Keratinocyte (primary cell): ENCODE data around the gene FPR3. TPM values are rescaled to one million over a fixed set of nuclear protein-coding genes. Genes with fewer than 3 reads are reported as not detected.

ENCODE experiments used
- DNase-seq: peaks from one replicate; pipeline ENCODE4 v3.0.0-alpha.2; 2011; ENCODE audit warnings: low read depth, missing footprints, low spot score
- FAIRE-seq: peaks from 2 replicates; lab custom pipeline; 2011; peaks lifted over from hg19 to GRCh38; lab: Jason Lieb, UNC
- H2AFZ ChIP-seq: 2 replicates; pipeline ENCODE4 v1.6.0; 2012; ENCODE audit warnings: low read length, control low read depth, inconsistent platforms; ENCODE audit not compliant: control insufficient read depth
- H3K27ac ChIP-seq: 2 replicates; pipeline ENCODE4 v1.5.1; 2011; ENCODE audit warnings: low read length; ENCODE audit not compliant: control insufficient read depth, insufficient read depth
- H3K27me3 ChIP-seq: 3 replicates; pipeline ENCODE4 v1.6.0; 2011; ENCODE audit warnings: low read length; ENCODE audit not compliant: control insufficient read depth, insufficient read depth; ENCODE audit errors: extremely low read depth
- H3K36me3 ChIP-seq, 2 experiments: 2 replicates in 1 of 2; 3 replicates in 1 of 2; pipeline ENCODE4 v1.5.1; 2011; ENCODE audit warnings: low read length in 2 of 2, mild to moderate bottlenecking in 1 of 2; ENCODE audit not compliant: control insufficient read depth in 2 of 2, insufficient read depth in 2 of 2; ENCODE audit errors: extremely low read depth in 1 of 2
- H3K4me1 ChIP-seq: 3 replicates; pipeline ENCODE4 v1.5.1; 2011; ENCODE audit warnings: low read length; ENCODE audit not compliant: control insufficient read depth, insufficient read depth; ENCODE audit errors: extremely low read depth
- H3K4me2 ChIP-seq: 3 replicates; pipeline ENCODE4 v1.6.0; 2011; ENCODE audit warnings: low read depth, low read length; ENCODE audit not compliant: control insufficient read depth, insufficient read depth; ENCODE audit errors: extremely low read depth
- H3K4me3 ChIP-seq, 3 experiments: fragments of 200-600 bp in 1 of 3; sonication (generic) in 1 of 3; 2 replicates in 2 of 3; 3 replicates in 1 of 3; pipeline ENCODE4 v1.5.1; 2011 to 2016; ENCODE audit warnings: low read length in 3 of 3, mild to moderate bottlenecking in 3 of 3, control low read depth in 2 of 3, inconsistent platforms in 1 of 3, low read depth in 1 of 3, mixed read lengths in 1 of 3, mixed run types in 1 of 3, moderate library complexity in 1 of 3; ENCODE audit not compliant: control insufficient read depth in 2 of 3, insufficient read depth in 2 of 3; ENCODE audit errors: extremely low read depth in 1 of 3
- H3K79me2 ChIP-seq: 2 replicates; pipeline ENCODE4 v1.6.0; 2012; ENCODE audit warnings: low read length; ENCODE audit not compliant: control insufficient read depth, insufficient read depth
- H3K9ac ChIP-seq: 3 replicates; pipeline ENCODE4 v1.6.0; 2011; ENCODE audit warnings: low read length; ENCODE audit not compliant: control insufficient read depth, insufficient read depth; ENCODE audit errors: extremely low read depth
- H3K9me1 ChIP-seq: 3 replicates; pipeline ENCODE4 v1.6.0; 2011; ENCODE audit warnings: low read length; ENCODE audit not compliant: control insufficient read depth, insufficient read depth; ENCODE audit errors: extremely low read depth
- H3K9me3 ChIP-seq: 2 replicates; pipeline ENCODE4 v1.5.1; 2012; ENCODE audit warnings: low read depth, low read length; ENCODE audit not compliant: control insufficient read depth
- H4K20me1 ChIP-seq: 3 replicates; pipeline ENCODE4 v1.6.0; 2011; ENCODE audit warnings: low read length; ENCODE audit not compliant: control insufficient read depth, insufficient read depth; ENCODE audit errors: extremely low read depth
- EZH2 ChIP-seq: IDR thresholded peaks from one replicate; pipeline ENCODE4 v1.6.1; 2012; ENCODE audit warnings: inconsistent platforms, mild to moderate bottlenecking, low read length, moderate library complexity
- dilution Hi-C: fragments of 300-500 bp; cut with MboI; formaldehyde crosslinking; loops from one replicate; pipeline ENCODE4 v1.7.0; 2020; ENCODE audit warnings: low sequenced_read_pairs; ENCODE audit not compliant: extremely low pct_ligation_motif_present
- polyA plus RNA-seq, 5 experiments: library from polyadenylated mRNA; depleted of rRNA in 3 of 5; stranded (reverse) in 3 of 5; stranded (forward) in 1 of 5; unstranded in 1 of 5; fragments of >200 nt; gene quantifications; 1 replicate in 1 of 5; 2 replicates in 3 of 5; 3 replicates in 1 of 5; pipeline versions ENCODE4 v1.2.1 to v1.2.3, GENCODE V29; 2011 to 2012; ENCODE audit warnings: missing spikeins in 2 of 5, low read depth in 1 of 5, low replicate concordance in 1 of 5
- TF ChIP-seq, protein P1 (sequence below), 3 experiments: IDR thresholded peaks in 1 of 3; conservative IDR thresholded peaks in 1 of 3; optimal IDR thresholded peaks in 1 of 3; 2 replicates in 2 of 3; 3 replicates in 1 of 3; pipeline versions ENCODE3 to v1.5.1; 2011; ENCODE audit warnings: low read length in 3 of 3, mild to moderate bottlenecking in 3 of 3, moderate library complexity in 2 of 3, control low read depth in 1 of 3, inconsistent platforms in 1 of 3; ENCODE audit not compliant: insufficient read depth in 2 of 3; ENCODE audit errors: extremely low read depth in 1 of 3

FPR3 gene
- polyA plus RNA-seq, 1 donor (not counting 4 experiments of a cell fraction or from before 2014, with no cell fraction given), result not detected

DNA sequence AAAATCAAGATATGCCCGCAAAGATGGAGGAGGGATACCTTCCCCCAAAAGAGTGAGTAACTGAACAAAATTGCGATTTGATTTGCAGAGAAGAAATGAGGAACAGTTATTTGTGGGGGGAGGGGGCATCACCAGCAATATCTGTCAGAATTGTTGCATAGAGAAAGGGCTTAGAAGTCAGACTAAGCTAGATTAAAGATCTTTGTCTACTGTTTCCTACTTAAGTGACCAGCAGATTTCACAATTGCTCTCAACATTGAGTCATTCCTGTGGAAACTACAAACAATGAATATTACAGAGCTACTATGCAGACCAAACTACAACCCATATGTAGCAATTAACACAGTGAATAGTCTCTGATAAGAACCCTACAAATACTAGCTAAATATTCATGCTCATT lies 27.4 kb downstream of the FPR3 start:
- Histone ChIP-seq H3K27ac (no peak overlapping the region), H3K9me3 (no peaks in the 10 kb centered on the region), H3K36me3 (no peaks in the 10 kb centered on the region), H3K4me2 (no peak overlapping the region), H3K79me2 (no peaks in the 10 kb centered on the region), H3K9ac (no peak overlapping the region), H3K4me1 (no peaks in the 10 kb centered on the region), H4K20me1 (no peaks in the 10 kb centered on the region), H3K27me3 (no peaks in the 10 kb centered on the region), H3K9me1 (no peaks in the 10 kb centered on the region), H3K4me3 (no peak overlapping the region), H2AFZ (no peak overlapping the region)
- no peak for FAIRE-seq
- TF ChIP-seq, protein P1, sequence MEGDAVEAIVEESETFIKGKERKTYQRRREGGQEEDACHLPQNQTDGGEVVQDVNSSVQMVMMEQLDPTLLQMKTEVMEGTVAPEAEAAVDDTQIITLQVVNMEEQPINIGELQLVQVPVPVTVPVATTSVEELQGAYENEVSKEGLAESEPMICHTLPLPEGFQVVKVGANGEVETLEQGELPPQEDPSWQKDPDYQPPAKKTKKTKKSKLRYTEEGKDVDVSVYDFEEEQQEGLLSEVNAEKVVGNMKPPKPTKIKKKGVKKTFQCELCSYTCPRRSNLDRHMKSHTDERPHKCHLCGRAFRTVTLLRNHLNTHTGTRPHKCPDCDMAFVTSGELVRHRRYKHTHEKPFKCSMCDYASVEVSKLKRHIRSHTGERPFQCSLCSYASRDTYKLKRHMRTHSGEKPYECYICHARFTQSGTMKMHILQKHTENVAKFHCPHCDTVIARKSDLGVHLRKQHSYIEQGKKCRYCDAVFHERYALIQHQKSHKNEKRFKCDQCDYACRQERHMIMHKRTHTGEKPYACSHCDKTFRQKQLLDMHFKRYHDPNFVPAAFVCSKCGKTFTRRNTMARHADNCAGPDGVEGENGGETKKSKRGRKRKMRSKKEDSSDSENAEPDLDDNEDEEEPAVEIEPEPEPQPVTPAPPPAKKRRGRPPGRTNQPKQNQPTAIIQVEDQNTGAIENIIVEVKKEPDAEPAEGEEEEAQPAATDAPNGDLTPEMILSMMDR (optimal IDR thresholded peaks at IDR 0.05 in 1 of 3, IDR thresholded peaks at IDR 0.05 in 1 of 3, conservative IDR thresholded peaks at IDR 0.05 in 1 of 3; ENCODE audit: extremely low read depth in 1 of 3, insufficient read depth in 2 of 3, low read length in 3 of 3), result no peak
- no peak for TF ChIP-seq EZH2
- DNase-seq, result no peak
- dilution Hi-C loops, result no loop called here

DNA sequence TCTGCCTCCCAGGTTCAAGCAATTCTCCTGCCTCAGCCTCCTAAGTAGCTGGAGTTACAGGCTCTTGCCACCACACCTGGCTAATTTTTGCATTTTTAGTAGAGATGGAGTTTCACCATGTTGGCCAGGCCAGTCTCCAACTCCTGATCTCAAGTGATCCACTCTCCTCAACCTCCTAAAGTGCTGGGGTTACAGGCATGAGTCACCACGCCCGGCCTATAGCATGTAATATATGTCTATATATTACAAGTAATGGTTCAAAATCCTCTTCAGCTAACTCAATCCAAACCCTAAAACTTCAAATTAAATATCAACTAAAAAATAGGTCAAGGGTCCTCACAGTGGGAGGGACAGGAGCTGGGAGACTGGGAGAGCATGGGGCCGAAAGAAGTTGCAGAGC lies 28.0 kb downstream of the FPR3 start:
- Histone ChIP-seq H3K4me2 (no peak overlapping the region), H3K4me3 (no peak overlapping the region), H2AFZ (no peak overlapping the region), H3K27ac (no peak overlapping the region), H3K27me3 (no peaks in the 10 kb centered on the region), H3K79me2 (no peaks in the 10 kb centered on the region), H3K9me1 (no peaks in the 10 kb centered on the region), H3K4me1 (no peaks in the 10 kb centered on the region), H3K36me3 (no peaks in the 10 kb centered on the region), H3K9ac (no peak overlapping the region), H3K9me3 (no peaks in the 10 kb centered on the region), H4K20me1 (no peaks in the 10 kb centered on the region)
- FAIRE-seq (no peak), DNase-seq (no peak)
- dilution Hi-C loops, result no loop called here
- TF ChIP-seq, protein P1 (optimal IDR thresholded peaks at IDR 0.05 in 1 of 3, IDR thresholded peaks at IDR 0.05 in 1 of 3, conservative IDR thresholded peaks at IDR 0.05 in 1 of 3; ENCODE audit: extremely low read depth in 1 of 3, insufficient read depth in 2 of 3, low read length in 3 of 3), result no peak
- TF ChIP-seq EZH2, result no peak
